ENCODE measurements around the gene TERB1. TPM values are rescaled to one million over a fixed set of nuclear protein-coding genes. Genes with fewer than 3 reads are reported as not detected.

TERB1 gene
- total RNA-seq, 1 experiment from 2014 or later: not detected

GRCh38 chr16:66714654-66715307, 86.6 kb downstream of the TERB1 start:
- in situ Hi-C loops (cut with HindIII; ENCODE audit: low sequenced_read_pairs): no loop called here
- DNase-seq (ENCODE audit: low spot score): peak; percentile 32

DNA sequence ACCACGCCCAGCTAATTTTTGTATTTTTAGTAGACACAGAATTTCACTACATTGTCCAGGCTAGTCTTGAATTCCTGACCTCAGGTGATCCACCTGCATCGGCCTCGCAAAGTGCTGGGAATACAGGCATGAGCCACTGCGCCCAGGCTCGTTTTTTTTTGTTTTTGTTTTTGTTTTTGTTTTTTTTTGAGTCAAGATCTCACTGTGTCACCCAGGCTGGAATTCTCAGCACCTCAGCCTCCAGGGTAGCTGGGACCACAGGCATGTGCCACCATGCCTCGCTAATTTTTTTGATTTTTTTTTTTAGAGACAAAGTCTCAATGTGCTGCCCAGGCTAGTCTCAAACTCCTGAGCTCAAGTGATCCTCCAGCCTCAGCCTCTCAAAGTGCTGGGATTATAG, 87.3 kb downstream of the TERB1 start:
- in situ Hi-C loops (cut with HindIII; ENCODE audit: low sequenced_read_pairs): no loop called here
- DNase-seq (ENCODE audit: low spot score): no peak

- no peak for DNase-seq (ENCODE audit: low spot score)
- in situ Hi-C loops (cut with HindIII; ENCODE audit: low sequenced_read_pairs): no loop called here
These were observed 88.3 kb downstream of the TERB1 start for GRCh38 chr16:66713076-66713475.

GRCh38 chr16:66712512-66712911, 88.9 kb downstream of the TERB1 start:
- DNase-seq (ENCODE audit: low spot score): no peak
- in situ Hi-C loops (cut with HindIII; ENCODE audit: low sequenced_read_pairs): no loop called here

DNA sequence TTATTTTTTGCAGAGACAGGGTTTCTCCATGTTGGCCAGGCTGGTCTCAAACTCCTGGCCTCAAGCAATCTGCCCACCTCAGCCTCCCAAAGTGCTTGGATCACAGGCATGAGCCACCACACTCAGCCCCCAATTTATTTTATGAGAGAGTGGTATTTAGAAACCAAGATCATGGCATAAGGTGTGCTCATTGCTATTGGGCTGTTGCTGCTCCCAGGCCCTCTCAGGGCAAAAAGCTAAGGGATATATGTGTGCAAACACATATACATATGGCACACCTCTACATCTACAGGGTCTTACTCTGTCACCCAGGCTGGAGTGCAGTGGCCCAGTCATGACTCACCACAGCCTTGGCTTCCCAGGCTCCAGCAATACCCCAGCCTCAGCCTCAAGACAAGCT, 89.8 kb downstream of the TERB1 start:
- no peak for DNase-seq (ENCODE audit: low spot score)
- in situ Hi-C loops (cut with HindIII; ENCODE audit: low sequenced_read_pairs): no loop called here

- no peak for DNase-seq (ENCODE audit: low spot score)
- in situ Hi-C loops (cut with HindIII; ENCODE audit: low sequenced_read_pairs): no loop called here
These were observed 94.9 kb downstream of the TERB1 start for GRCh38 chr16:66706506-66706880.

DNA sequence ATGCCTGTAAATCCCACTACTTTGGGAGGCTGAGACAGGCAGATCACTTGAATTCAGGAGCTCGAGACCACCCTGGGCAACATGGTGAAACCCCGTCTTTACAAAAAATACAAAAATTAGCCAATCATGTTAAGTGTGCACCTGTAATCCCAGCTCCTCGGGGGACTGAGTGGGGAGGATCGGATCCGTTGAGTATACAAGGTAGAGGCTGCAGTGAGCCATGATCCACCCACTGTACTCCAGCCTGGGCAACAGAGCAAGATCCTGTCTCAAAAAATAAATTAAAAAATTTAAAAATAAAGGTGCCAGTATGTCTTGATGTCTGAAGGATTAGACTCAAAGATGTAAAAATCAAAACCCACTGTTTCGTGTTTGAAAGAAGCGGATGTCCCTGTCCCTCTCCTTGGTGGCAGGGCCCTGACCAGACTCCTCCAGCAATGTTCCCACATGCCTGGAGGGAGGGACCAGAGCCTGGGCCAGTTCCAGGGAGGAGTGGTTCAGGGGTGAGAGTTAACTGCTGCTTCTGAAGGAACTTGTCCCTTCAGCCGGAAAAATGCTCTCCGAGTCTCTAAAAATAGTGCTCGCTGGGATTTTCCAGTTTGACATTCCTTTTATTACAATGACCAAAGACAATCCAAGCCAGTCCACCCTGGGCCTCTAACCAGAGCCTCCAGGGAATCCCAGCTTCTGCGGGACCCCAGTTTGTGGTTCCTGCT, 95.4 kb downstream of the TERB1 start:
- peak; percentile 34 for DNase-seq (ENCODE audit: low spot score)
- in situ Hi-C loops (cut with HindIII; ENCODE audit: low sequenced_read_pairs): no loop called here

Other genes with a start within 250 kb of the TERB1 start
- gene CKLF, start 249.0 kb downstream of the TERB1 start, total RNA-seq (2014; rRNA removed; shearing (Covaris generic)): 122 and 134 TPM in 2 replicates
- 3.1 TPM in 1 of 2 replicates, not detected in the other for gene CMTM1, start 235.1 kb downstream of the TERB1 start, total RNA-seq (2014; rRNA removed; shearing (Covaris generic))
- gene CMTM2, start 222.1 kb downstream of the TERB1 start, total RNA-seq (2014; rRNA removed; shearing (Covaris generic)): not detected in 2 replicates
- 55.1 and 62.1 TPM in 2 replicates for gene CMTM3, start 196.9 kb downstream of the TERB1 start, total RNA-seq (2014; rRNA removed; shearing (Covaris generic))
- gene CMTM4, start 104.8 kb downstream of the TERB1 start, total RNA-seq (2014; rRNA removed; shearing (Covaris generic)): 11.9 and 22.5 TPM in 2 replicates
- gene DYNC1LI2, start 50.0 kb downstream of the TERB1 start, total RNA-seq (2014; rRNA removed; shearing (Covaris generic)): 41.6 and 63.4 TPM in 2 replicates
- gene NAE1, start 29.4 kb upstream of the TERB1 start, total RNA-seq (2014; rRNA removed; shearing (Covaris generic)): 154 and 162 TPM in 2 replicates
- gene CA7, start 42.8 kb upstream of the TERB1 start, total RNA-seq (2014; rRNA removed; shearing (Covaris generic)): not detected in 2 replicates
- 7.1 and 13.8 TPM in 2 replicates for gene PDP2, start 78.9 kb upstream of the TERB1 start, total RNA-seq (2014; rRNA removed; shearing (Covaris generic))
- gene CDH16, start 117.3 kb upstream of the TERB1 start, total RNA-seq (2014; rRNA removed; shearing (Covaris generic)): 0.25 TPM in 1 of 2 replicates, not detected in the other
- gene RRAD, start 124.0 kb upstream of the TERB1 start, total RNA-seq (2014; rRNA removed; shearing (Covaris generic)): 0.25 TPM in 1 of 2 replicates, not detected in the other
- gene CIAO2B, start 132.8 kb upstream of the TERB1 start, total RNA-seq (2014; rRNA removed; shearing (Covaris generic)): 140 and 172 TPM in 2 replicates
- gene CES2, start 133.9 kb upstream of the TERB1 start, total RNA-seq (2014; rRNA removed; shearing (Covaris generic)): 41.2 and 45.0 TPM in 2 replicates
- 3.8 and 4.9 TPM in 2 replicates for gene CES3, start 159.7 kb upstream of the TERB1 start, total RNA-seq (2014; rRNA removed; shearing (Covaris generic))
- gene CES4A, start 187.0 kb upstream of the TERB1 start, total RNA-seq (2014; rRNA removed; shearing (Covaris generic)): 0.34 TPM in 1 of 2 replicates, not detected in the other
- 17.0 and 40.9 TPM in 2 replicates for gene CBFB, start 227.6 kb upstream of the TERB1 start, total RNA-seq (2014; rRNA removed; shearing (Covaris generic))

All from G401 (cell line).